Type B pancreatic cell (in vitro differentiated cells): ENCODE results near the gene CNIH3. TPM values are rescaled to one million over a fixed set of nuclear protein-coding genes. Genes with fewer than 3 reads are reported as not detected.

ENCODE experiments used
- DNase-seq: peaks from one replicate; pipeline ENCODE4 v3.0.0; 2021; ENCODE audit warnings: mixed read lengths; ENCODE audit not compliant: unreplicated experiment; ENCODE audit errors: extremely low spot score
- H3K27ac Mint-ChIP-seq: 2 replicates; pipeline ENCODE4 v1.8.0; 2021; ENCODE audit warnings: mild to moderate bottlenecking, mixed read lengths
- H3K27me3 Mint-ChIP-seq: 2 replicates; pipeline ENCODE4 v1.8.0; 2021; ENCODE audit warnings: mixed read lengths
- H3K36me3 Mint-ChIP-seq: 2 replicates; pipeline ENCODE4 v1.8.0; 2021; ENCODE audit warnings: mixed read lengths
- H3K4me1 Mint-ChIP-seq: one replicate; pipeline ENCODE4 v1.8.0; 2021; ENCODE audit warnings: mixed read lengths; ENCODE audit not compliant: unreplicated experiment
- H3K4me3 Mint-ChIP-seq: 2 replicates; pipeline ENCODE4 v1.8.0; 2021; ENCODE audit warnings: mild to moderate bottlenecking, mixed read lengths
- H3K9me3 Mint-ChIP-seq: 2 replicates; pipeline ENCODE4 v1.8.0; 2021; ENCODE audit warnings: mixed read lengths
- total RNA-seq: library from RNA; stranded (reverse); gene quantifications from 2 replicates; pipeline ENCODE4 v1.2.1, GENCODE V29; 2021; ENCODE audit warnings: low replicate concordance
- TF ChIP-seq, protein P1 (sequence below): fragments of 200-600 bp; sonication (generic); conservative IDR thresholded peaks from 2 replicates; pipeline ENCODE4 v1.5.0; 2021; ENCODE audit warnings: antibody characterized with exemption, mild to moderate bottlenecking

CNIH3 gene
- total RNA-seq, 1 donor from 2014 or later, result 4.5 TPM

DNA sequence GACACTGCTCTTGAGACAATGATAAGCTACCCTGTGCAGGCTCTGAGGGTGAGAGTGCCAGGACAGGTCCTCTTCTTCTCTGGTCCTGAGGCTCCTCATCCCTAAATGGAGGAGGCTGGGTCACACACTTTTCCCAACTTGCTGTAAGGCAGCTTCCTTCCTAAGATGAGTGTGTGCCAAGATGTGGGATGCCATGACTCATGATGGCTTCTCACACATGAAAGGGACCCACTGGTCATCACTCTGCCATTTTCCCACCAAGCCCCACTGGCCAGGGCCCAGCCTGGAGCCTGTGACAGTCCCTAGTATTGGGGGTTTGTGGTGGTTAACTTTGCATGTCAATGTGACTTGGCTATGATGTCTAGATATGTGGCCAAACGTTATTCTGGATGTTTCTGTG, 54.4 kb downstream of the CNIH3 start:
- DNase-seq, result no peak
- H3K4me3 Mint-ChIP-seq, result no peak overlapping the region
- H3K27ac Mint-ChIP-seq, result no peak overlapping the region
- no peaks in the 10 kb centered on the region for H3K36me3 Mint-ChIP-seq
- no peaks in the 10 kb centered on the region for H3K4me1 Mint-ChIP-seq
- H3K9me3 Mint-ChIP-seq, result no peaks in the 10 kb centered on the region
- TF ChIP-seq, protein P1, sequence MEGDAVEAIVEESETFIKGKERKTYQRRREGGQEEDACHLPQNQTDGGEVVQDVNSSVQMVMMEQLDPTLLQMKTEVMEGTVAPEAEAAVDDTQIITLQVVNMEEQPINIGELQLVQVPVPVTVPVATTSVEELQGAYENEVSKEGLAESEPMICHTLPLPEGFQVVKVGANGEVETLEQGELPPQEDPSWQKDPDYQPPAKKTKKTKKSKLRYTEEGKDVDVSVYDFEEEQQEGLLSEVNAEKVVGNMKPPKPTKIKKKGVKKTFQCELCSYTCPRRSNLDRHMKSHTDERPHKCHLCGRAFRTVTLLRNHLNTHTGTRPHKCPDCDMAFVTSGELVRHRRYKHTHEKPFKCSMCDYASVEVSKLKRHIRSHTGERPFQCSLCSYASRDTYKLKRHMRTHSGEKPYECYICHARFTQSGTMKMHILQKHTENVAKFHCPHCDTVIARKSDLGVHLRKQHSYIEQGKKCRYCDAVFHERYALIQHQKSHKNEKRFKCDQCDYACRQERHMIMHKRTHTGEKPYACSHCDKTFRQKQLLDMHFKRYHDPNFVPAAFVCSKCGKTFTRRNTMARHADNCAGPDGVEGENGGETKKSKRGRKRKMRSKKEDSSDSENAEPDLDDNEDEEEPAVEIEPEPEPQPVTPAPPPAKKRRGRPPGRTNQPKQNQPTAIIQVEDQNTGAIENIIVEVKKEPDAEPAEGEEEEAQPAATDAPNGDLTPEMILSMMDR, result no peak
- peaks cover 26% of the 10 kb centered on the region for H3K27me3 Mint-ChIP-seq

DNA sequence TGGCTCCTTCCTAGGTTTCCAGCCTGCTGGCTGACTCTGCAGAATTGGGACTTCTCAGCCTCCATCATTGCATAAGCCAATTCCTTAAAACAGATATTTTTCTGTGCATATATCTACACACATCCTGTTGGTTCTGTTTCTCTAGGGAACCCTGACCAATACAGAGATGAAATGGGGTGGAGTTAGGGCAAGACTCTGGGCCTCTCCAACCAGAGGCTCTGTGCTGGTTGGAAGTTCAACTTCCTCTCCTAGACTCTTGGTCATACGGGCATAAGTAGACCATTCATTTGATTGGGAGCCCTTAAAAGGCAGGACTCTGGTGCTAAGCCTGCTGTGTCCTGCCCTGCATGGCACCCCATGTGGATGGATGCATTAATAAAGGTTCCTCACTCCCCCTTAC, 55.0 kb downstream of the CNIH3 start:
- TF ChIP-seq, protein P1, result no peak

DNA sequence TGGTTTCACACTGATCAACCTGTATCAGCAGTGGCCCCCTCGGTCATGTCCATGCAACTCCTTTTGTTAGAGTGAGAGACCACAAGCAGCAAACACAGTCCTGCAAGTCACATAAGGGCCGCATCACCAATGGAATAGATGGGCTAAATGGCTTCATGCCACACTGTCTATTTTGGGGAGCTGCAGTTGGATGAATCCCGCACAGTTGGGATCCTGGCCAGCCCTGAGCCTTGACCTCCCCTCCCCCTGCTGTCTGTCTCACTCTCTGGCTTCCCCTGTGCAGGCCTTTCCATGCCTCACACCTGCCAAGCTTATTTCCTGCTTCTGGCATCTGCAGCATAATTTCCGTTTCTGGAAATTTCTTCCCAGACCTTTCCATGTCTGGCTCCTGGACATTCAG, 57.0 kb downstream of the CNIH3 start:
- H3K27me3 Mint-ChIP-seq, result peaks cover 23% of the 10 kb centered on the region
- TF ChIP-seq, protein P1, result no peak
- no peaks in the 10 kb centered on the region for H3K9me3 Mint-ChIP-seq
- DNase-seq, result no peak
- no peak overlapping the region for H3K4me3 Mint-ChIP-seq
- no peak overlapping the region for H3K27ac Mint-ChIP-seq
- H3K36me3 Mint-ChIP-seq, result no peaks in the 10 kb centered on the region
- peaks cover 11% of the 10 kb centered on the region for H3K4me1 Mint-ChIP-seq

More for the DNA sequence above, 55.0 kb downstream of the CNIH3 start:
- Mint-ChIP-seq H3K36me3 (no peaks in the 10 kb centered on the region), H3K27me3 (peaks cover 28% of the 10 kb centered on the region), H3K27ac (no peak overlapping the region), H3K9me3 (no peaks in the 10 kb centered on the region), H3K4me1 (peaks cover 3% of the 10 kb centered on the region), H3K4me3 (no peak overlapping the region)
- no peak for DNase-seq

DNA sequence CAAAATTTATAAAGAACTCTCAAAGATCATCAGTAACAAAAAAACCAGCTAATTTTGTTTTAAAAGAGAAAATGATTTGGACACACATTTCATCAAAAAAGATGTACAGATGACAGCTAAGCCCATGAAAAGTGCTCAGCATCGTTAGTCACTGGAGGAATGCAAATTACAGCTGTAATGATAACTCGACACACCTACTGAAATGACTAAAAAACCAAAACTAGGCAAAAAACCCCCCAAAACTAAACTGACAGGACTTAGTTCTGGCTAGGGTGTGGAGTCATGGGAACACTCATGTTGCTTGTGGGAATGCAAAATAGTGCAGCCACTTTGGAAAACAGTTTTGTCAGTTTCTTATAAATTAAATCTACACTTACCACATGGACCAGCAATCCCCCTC, 59.5 kb downstream of the CNIH3 start:
- TF ChIP-seq, protein P1, result no peak
- no peak for DNase-seq
- Mint-ChIP-seq H3K27ac (no peak overlapping the region), H3K9me3 (no peaks in the 10 kb centered on the region), H3K27me3 (peaks cover 29% of the 10 kb centered on the region), H3K4me1 (peaks cover 11% of the 10 kb centered on the region), H3K36me3 (no peaks in the 10 kb centered on the region), H3K4me3 (no peak overlapping the region)

DNA sequence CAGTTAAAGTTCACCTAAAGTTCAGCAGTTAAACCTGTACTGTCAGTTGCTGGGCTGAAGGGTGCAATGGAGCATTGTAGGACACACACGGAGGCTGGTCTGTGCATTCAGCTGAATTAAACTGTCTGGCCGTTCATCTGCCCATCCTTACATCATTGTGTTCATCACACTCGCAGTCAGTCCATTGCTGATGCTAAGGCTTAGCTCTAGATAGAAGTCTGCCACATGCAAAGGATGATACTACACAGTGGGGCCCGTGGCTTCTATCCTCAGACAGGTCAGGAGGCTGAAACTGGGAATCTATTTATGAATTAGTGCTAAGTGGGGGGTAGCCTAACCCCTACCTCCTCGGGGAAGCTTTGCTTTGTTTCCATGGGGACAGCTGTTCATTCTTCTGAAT, 60.4 kb downstream of the CNIH3 start:
- H3K4me1 Mint-ChIP-seq, result peaks cover 11% of the 10 kb centered on the region
- H3K36me3 Mint-ChIP-seq, result no peaks in the 10 kb centered on the region
- peaks cover 31% of the 10 kb centered on the region for H3K27me3 Mint-ChIP-seq
- no peak overlapping the region for H3K4me3 Mint-ChIP-seq
- H3K27ac Mint-ChIP-seq, result no peak overlapping the region
- H3K9me3 Mint-ChIP-seq, result no peaks in the 10 kb centered on the region
- TF ChIP-seq, protein P1, result no peak
- DNase-seq, result no peak

DNA sequence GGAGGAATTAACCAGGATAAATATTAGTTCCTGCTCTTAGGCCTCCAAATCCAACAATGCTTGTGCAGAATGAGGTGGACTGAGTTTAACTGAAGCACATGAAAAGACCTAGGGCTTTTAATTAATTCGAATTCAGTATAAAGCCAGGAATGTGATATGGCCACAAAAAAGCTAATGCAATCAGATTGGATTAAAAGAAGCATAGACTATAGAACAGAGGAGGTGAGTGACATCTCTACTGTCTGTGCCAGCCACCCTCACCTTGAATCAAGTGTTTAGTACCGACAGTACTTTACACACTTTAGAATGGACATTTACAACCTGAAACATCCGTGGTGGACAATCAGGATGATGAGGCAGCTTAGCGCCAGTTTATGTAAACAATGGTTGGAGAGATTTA, 62.1 kb downstream of the CNIH3 start:
- H3K27ac Mint-ChIP-seq, result no peak overlapping the region
- H3K36me3 Mint-ChIP-seq, result no peaks in the 10 kb centered on the region
- peaks cover 28% of the 10 kb centered on the region for H3K27me3 Mint-ChIP-seq
- no peak overlapping the region for H3K4me3 Mint-ChIP-seq
- no peaks in the 10 kb centered on the region for H3K9me3 Mint-ChIP-seq
- DNase-seq, result no peak
- peaks cover 15% of the 10 kb centered on the region for H3K4me1 Mint-ChIP-seq
- TF ChIP-seq, protein P1, result no peak
